H1 (cell line): ENCODE results near the gene TOP3B. TPM values are rescaled to one million over a fixed set of nuclear protein-coding genes. Genes with fewer than 3 reads are reported as not detected.

Experiments
- CTCF ChIA-PET: fragments of 300-600 bp; sonication (Branson Sonifier 250); formaldehyde crosslinking; loops from one replicate; lab custom pipeline; 2021; ENCODE audit not compliant: partially characterized antibody; lab: Charles Lee
- POLR2A ChIA-PET: fragments of 300-600 bp; sonication (Branson Sonifier 250); formaldehyde crosslinking; loops from one replicate; lab custom pipeline; 2021; ENCODE audit warnings: inconsistent platforms; ENCODE audit not compliant: partially characterized antibody; lab: Charles Lee
- DNase-seq, 2 experiments: peaks; one replicate each; pipeline versions ENCODE4 v3.0.0 to v3.0.0-alpha.2; 2010 to 2022; ENCODE audit warnings: low spot score in 2 of 2, low read depth in 1 of 2, mixed read lengths in 1 of 2
- FAIRE-seq: peaks from 2 replicates; lab custom pipeline; 2011; peaks lifted over from hg19 to GRCh38; lab: Jason Lieb, UNC
- H2AFZ ChIP-seq: 2 replicates; pipeline ENCODE4 v1.8.1; 2012; ENCODE audit warnings: low read length, inconsistent platforms
- H2AK5ac ChIP-seq: 2 replicates; pipeline ENCODE4 v1.6.1; 2013; ENCODE audit warnings: low read depth, low read length
- H2BK120ac ChIP-seq: replicated peaks from 2 replicates; pipeline ENCODE3; 2013; ENCODE audit warnings: low read depth, low read length, inconsistent platforms
- H2BK12ac ChIP-seq: 2 replicates; pipeline ENCODE4 v1.6.1; 2013; ENCODE audit warnings: low read depth, low read length
- H2BK15ac ChIP-seq: 2 replicates; pipeline ENCODE4 v1.6.1; 2013; ENCODE audit warnings: low read length
- H2BK20ac ChIP-seq: 2 replicates; pipeline ENCODE4 v1.6.1; 2013; ENCODE audit warnings: low read length
- H2BK5ac ChIP-seq: 2 replicates; pipeline ENCODE4 v1.6.1; 2013; ENCODE audit warnings: low read depth, low read length
- H3K14ac ChIP-seq: 2 replicates; pipeline ENCODE4 v1.6.1; 2013; ENCODE audit warnings: inconsistent platforms; ENCODE audit not compliant: insufficient read length
- H3K18ac ChIP-seq: 2 replicates; pipeline ENCODE4 v1.6.1; 2013; ENCODE audit warnings: low read length; ENCODE audit errors: extremely low read depth
- H3K23ac ChIP-seq: 2 replicates; pipeline ENCODE4 v1.6.1; 2013; ENCODE audit warnings: inconsistent platforms; ENCODE audit not compliant: insufficient read length
- H3K23me2 ChIP-seq: 2 replicates; pipeline ENCODE4 v1.6.1; 2013; ENCODE audit warnings: low read depth, low read length
- H3K27ac ChIP-seq: 2 replicates; pipeline ENCODE4 v1.6.1; 2011; ENCODE audit warnings: low read depth, low read length, inconsistent platforms
- H3K27me3 ChIP-seq, 4 experiments: replicated peaks in 1 of 4; 1 replicate in 1 of 4; 2 replicates in 3 of 4; pipeline versions ENCODE4 v1.6.1 to v1.8.1; 2011 to 2013; ENCODE audit warnings: low read length in 3 of 4, mild to moderate bottlenecking in 3 of 4, inconsistent platforms in 2 of 4, mixed read lengths in 2 of 4, moderate library complexity in 1 of 4; ENCODE audit not compliant: control insufficient read depth in 3 of 4, insufficient read depth in 3 of 4; ENCODE audit errors: extremely low read depth in 1 of 4
- H3K36me3 ChIP-seq, 4 experiments: 2 replicates each; pipeline versions ENCODE4 v1.6.1 to v1.8.1; 2011 to 2013; ENCODE audit warnings: mild to moderate bottlenecking in 4 of 4, low read length in 3 of 4, moderate library complexity in 2 of 4, control low read depth in 1 of 4, inconsistent platforms in 1 of 4; ENCODE audit not compliant: insufficient read depth in 4 of 4, control insufficient read depth in 2 of 4
- H3K4ac ChIP-seq: replicated peaks from 2 replicates; pipeline ENCODE3; 2013; ENCODE audit warnings: low read length, low read depth, mixed read lengths, inconsistent platforms; ENCODE audit not compliant: insufficient read length
- H3K4me1 ChIP-seq, 4 experiments: replicated peaks in 1 of 4; 1 replicate in 1 of 4; 2 replicates in 3 of 4; pipeline versions ENCODE4 v1.6.1 to v1.8.1; 2011 to 2013; ENCODE audit warnings: low read length in 3 of 4, inconsistent platforms in 2 of 4, mixed read lengths in 1 of 4; ENCODE audit not compliant: insufficient read depth in 4 of 4, control insufficient read depth in 3 of 4
- H3K4me2 ChIP-seq, 2 experiments: 2 replicates each; pipeline versions ENCODE4 v1.6.1 to v1.8.1; 2011 to 2013; ENCODE audit warnings: low read depth in 2 of 2, low read length in 2 of 2, control low read depth in 1 of 2, inconsistent platforms in 1 of 2, mild to moderate bottlenecking in 1 of 2; ENCODE audit not compliant: insufficient read depth in 1 of 2
- H3K4me3 ChIP-seq, 4 experiments: fragments of 200-600, 300-600 bp in 1 of 4; sonication (generic), shearing (Covaris generic), sonication (Bioruptor Twin) in 1 of 4; 2 replicates each; pipeline versions ENCODE4 v1.5.1 to v1.8.1; 2011 to 2016; ENCODE audit warnings: low read length in 4 of 4, low read depth in 3 of 4, control low read depth in 2 of 4, inconsistent platforms in 2 of 4, mild to moderate bottlenecking in 2 of 4, mixed read lengths in 1 of 4, moderate library complexity in 1 of 4; ENCODE audit not compliant: insufficient read depth in 2 of 4; ENCODE audit errors: extremely low read depth in 1 of 4
- H3K56ac ChIP-seq: replicated peaks from 2 replicates; pipeline ENCODE3; 2013; ENCODE audit warnings: low read depth, mild to moderate bottlenecking, mixed read lengths, low read length, inconsistent platforms; ENCODE audit not compliant: insufficient read length
- H3K79me1 ChIP-seq: 2 replicates; pipeline ENCODE4 v1.6.1; 2013; ENCODE audit warnings: low read depth, low read length, control low read depth
- H3K79me2 ChIP-seq, 2 experiments: 2 replicates each; pipeline versions ENCODE4 v1.6.1 to v1.8.1; 2012 to 2013; ENCODE audit warnings: low read length in 2 of 2, mild to moderate bottlenecking in 2 of 2, inconsistent platforms in 1 of 2; ENCODE audit not compliant: insufficient read depth in 2 of 2, control insufficient read depth in 1 of 2
- H3K9ac ChIP-seq, 4 experiments: replicated peaks in 1 of 4; 1 replicate in 1 of 4; 2 replicates in 3 of 4; pipeline versions ENCODE4 v1.6.1 to v1.8.1; 2011 to 2013; ENCODE audit warnings: low read depth in 3 of 4, low read length in 3 of 4, control low read depth in 2 of 4, mild to moderate bottlenecking in 2 of 4, moderate library complexity in 2 of 4, inconsistent platforms in 1 of 4; ENCODE audit errors: extremely low read depth in 1 of 4
- H3K9me3 ChIP-seq, 2 experiments: 2 replicates each; pipeline versions ENCODE4 v1.6.1 to v1.8.1; 2012 to 2013; ENCODE audit warnings: mild to moderate bottlenecking in 2 of 2, moderate library complexity in 2 of 2, control low read depth in 1 of 2, inconsistent platforms in 1 of 2, low read depth in 1 of 2, low read length in 1 of 2, mixed read lengths in 1 of 2; ENCODE audit not compliant: insufficient read depth in 2 of 2
- H4K20me1 ChIP-seq, 2 experiments: replicated peaks in 1 of 2; 2 replicates each; pipeline versions ENCODE3 to v1.8.1; 2011 to 2013; ENCODE audit warnings: inconsistent platforms in 2 of 2, low read length in 2 of 2, mild to moderate bottlenecking in 1 of 2; ENCODE audit not compliant: insufficient read depth in 2 of 2, control insufficient read depth in 1 of 2
- H4K5ac ChIP-seq: 2 replicates; pipeline ENCODE4 v1.6.1; 2013; ENCODE audit warnings: low read length, low read depth, mixed read lengths, inconsistent platforms; ENCODE audit not compliant: insufficient read length
- H4K8ac ChIP-seq: 2 replicates; pipeline ENCODE4 v1.8.0; 2013; ENCODE audit warnings: mild to moderate bottlenecking, moderate library complexity, low read length, inconsistent platforms; ENCODE audit not compliant: insufficient read depth; ENCODE audit errors: extremely low read depth
- H4K91ac ChIP-seq: replicated peaks from 2 replicates; pipeline ENCODE3; 2013; ENCODE audit warnings: low read length, mixed read lengths, inconsistent platforms; ENCODE audit not compliant: insufficient read length
- POLR2AphosphoS5 ChIP-seq: IDR thresholded peaks from 2 replicates; pipeline ENCODE4 v1.6.1; 2011; ENCODE audit warnings: low read depth, low read length
- SIRT6 ChIP-seq: IDR thresholded peaks from one replicate; pipeline ENCODE4 v1.7.1; 2012; ENCODE audit warnings: low read length, inconsistent platforms
- WGBS, 2 experiments: shearing (Covaris generic) in 1 of 2; methylation state at CpG; one replicate each; pipeline versions ENCODE4 v1.1.6 to v1.1.7; 2013 to 2015; ENCODE audit warnings: low lambda C conversion rate in 2 of 2, mixed read lengths in 2 of 2, inconsistent platforms in 1 of 2, low coverage in 1 of 2, missing lambda C conversion rate in 1 of 2; ENCODE audit not compliant: insufficient replicate concordance in 2 of 2, insufficient coverage in 1 of 2, insufficient read length in 1 of 2; ENCODE audit errors: extremely low coverage in 1 of 2, missing lambda C conversion rate in 1 of 2; 5-methylcytosine and 5-hydroxymethylcytosine counted together
- polyA plus RNA-seq, 7 experiments: library from polyadenylated mRNA; depleted of rRNA in 3 of 7; stranded (reverse) in 5 of 7; unstranded in 2 of 7; fragments of >200 nt in 5 of 7; fragments of 200-250 nt in 2 of 7; gene quantifications; 1 replicate in 5 of 7; 2 replicates in 1 of 7; 4 replicates in 1 of 7; pipeline versions ENCODE4 v1.2.1 to v1.2.3, GENCODE V29; 2011 to 2013; ENCODE audit warnings: missing spikeins in 2 of 7, mixed read lengths in 2 of 7
- total RNA-seq: library from RNA; stranded (reverse); fragmentation: NEBNext Ultra II Directional; extraction: Animal tissue kit (Norgen Biotek cat#: 25700); gene quantifications from 2 replicates; pipeline ENCODE4 v1.2.1, GENCODE V29; 2021

The TOP3B gene
- total and polyA plus RNA-seq, 2 of the 8 experiments (the other 6 are each of a cell fraction or from before 2014, with no cell fraction given): 30.4 to 52.8 TPM

DNA sequence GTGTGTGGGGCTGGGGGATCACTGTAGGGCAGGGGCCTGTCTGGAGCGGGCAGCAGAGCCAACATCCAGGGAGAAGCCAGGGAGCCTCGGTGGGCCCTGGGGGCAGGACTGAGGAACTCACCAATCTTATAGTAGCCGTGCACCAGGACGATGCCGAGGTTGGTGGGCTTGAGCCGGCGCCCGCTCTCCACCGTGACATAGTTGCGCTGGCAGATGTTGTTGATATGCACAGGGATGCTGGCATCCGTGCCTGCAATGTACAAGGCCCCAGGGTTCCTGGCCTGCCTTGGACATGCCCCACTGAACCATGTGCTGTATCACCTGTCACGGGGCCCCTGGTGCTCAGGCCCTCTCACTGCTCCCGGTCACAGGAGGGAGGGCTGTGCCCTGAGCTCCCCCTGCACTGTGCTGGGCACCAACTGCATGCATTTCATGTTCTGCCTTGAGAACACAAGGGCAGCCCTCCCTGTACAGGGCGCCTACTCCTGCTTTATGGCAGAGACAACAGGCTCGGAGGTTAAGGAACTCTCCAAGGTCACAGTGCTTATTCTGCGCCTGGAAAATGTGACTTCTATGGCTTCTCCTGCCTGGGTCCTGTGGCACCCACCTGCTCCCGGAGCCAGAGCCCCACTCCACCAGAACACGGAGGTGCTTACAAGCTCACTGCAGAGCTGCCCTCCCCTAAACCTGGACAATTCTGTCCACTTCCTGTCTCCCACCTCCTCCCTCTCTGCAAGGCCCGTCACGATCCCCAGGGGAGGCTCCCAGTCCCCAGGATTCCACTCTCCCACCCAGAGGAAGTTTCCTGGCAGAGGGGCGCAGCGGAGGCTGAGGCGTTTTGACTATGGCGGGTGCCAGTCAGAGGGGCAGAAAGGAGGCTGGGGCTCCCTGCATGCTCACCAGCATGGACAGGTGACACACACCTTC, 22.1 kb downstream of the TOP3B start:
- Histone ChIP-seq H3K4me1 (no peaks in the 10 kb centered on the region), H3K79me1 (no peaks in the 10 kb centered on the region)
- peak; percentile 67; the same call in 1 of the 2 replicates for TF ChIP-seq POLR2AphosphoS5
- TF ChIP-seq SIRT6: no peak
- TF ChIP-seq, all 59 proteins: peak for 1
- no peak overlapping the region; the same call in 1 of the 2 replicates for H4K8ac ChIP-seq
- H3K14ac ChIP-seq: no peak overlapping the region
- no peak overlapping the region for H2BK20ac ChIP-seq
- no peak overlapping the region for H2BK120ac ChIP-seq
- no peak overlapping the region for H3K9ac ChIP-seq
- no peak overlapping the region for H2BK15ac ChIP-seq
- H3K4me3 ChIP-seq: no peak overlapping the region
- no peak overlapping the region for H2AFZ ChIP-seq
- no peaks in the 10 kb centered on the region; a peak in 1 of 7 replicates for H3K27me3 ChIP-seq
- no peak overlapping the region for H3K4ac ChIP-seq
- H2BK12ac ChIP-seq: no peak overlapping the region
- no peak overlapping the region for H3K23ac ChIP-seq
- H4K20me1 ChIP-seq: peaks cover 4 to 19% of the 10 kb centered on the region in 2 experiments
- no peak overlapping the region for H4K91ac ChIP-seq
- ChIA-PET POLR2A (interaction anchor here (0.6 to 5.4 kb wide), 6 partner anchors 11 to 269 kb away, joined by 3 to 37 read pairs (median 4); partner anchors contain the start of gene TOP3B), CTCF (interaction anchor here (1.0 to 4.6 kb wide), 2 partner anchors 11 to 337 kb away, joined by 3 to 26 read pairs; no protein-coding TSS in a partner anchor)
- no peak overlapping the region for H4K5ac ChIP-seq
- 89% methylated on average over 24 of the region's 24 CpGs; no CpG with 5 or more reads in 1 of the 2 experiments for WGBS, 2 experiments
- no peak overlapping the region for H2AK5ac ChIP-seq
- no peak overlapping the region for H3K56ac ChIP-seq
- no peaks in the 10 kb centered on the region for H3K23me2 ChIP-seq
- no peak overlapping the region for H3K4me2 ChIP-seq
- H3K18ac ChIP-seq: no peak overlapping the region
- DNase-seq: no peak
- H3K27ac ChIP-seq: no peak overlapping the region
- no peak for FAIRE-seq
- H2BK5ac ChIP-seq: no peak overlapping the region
- H3K79me2 ChIP-seq: no peaks in the 10 kb centered on the region
- H3K36me3 ChIP-seq: peaks cover 20 to 54% (median 42%) of the 10 kb centered on the region in 4 experiments; a peak in 7 of 8 replicates
- H3K9me3 ChIP-seq: peaks cover 0 to 8% of the 10 kb centered on the region in 2 experiments; a peak in 1 of 4 replicates
